OCI-M2 (cell line): ENCODE data around the gene PRRG1.
"Not testable (repeated sequence)": the region's sequence is repeated elsewhere in the genome, so short reads cannot be mapped to it uniquely, and the experiment has no call there.

Experiments
- DNase-seq: peaks from one replicate; lab custom pipeline; 2025; ENCODE audit not compliant: unreplicated experiment; lab: John Stamatoyannopoulos, UW

PRRG1 gene

GRCh38 chrX:37468124-37468739 lies 119.1 kb downstream of the PRRG1 start:
- no peak for DNase-seq

- no peak for DNase-seq
Measured at GRCh38 chrX:37470711-37471110, 121.5 kb downstream of the PRRG1 start.

- no peak for DNase-seq
Measured at GRCh38 chrX:37472836-37473235, 123.7 kb downstream of the PRRG1 start.

- DNase-seq, result no peak
Measured at GRCh38 chrX:37474478-37474877, 125.3 kb downstream of the PRRG1 start.

GRCh38 chrX:37476571-37477170 lies 127.5 kb downstream of the PRRG1 start:
- no peak for DNase-seq

- DNase-seq, result not testable (repeated sequence)
Measured at GRCh38 chrX:37484335-37484734, 135.2 kb downstream of the PRRG1 start.

- no peak for DNase-seq
Measured at GRCh38 chrX:37485429-37485828, 136.3 kb downstream of the PRRG1 start.

- DNase-seq, result no peak
Measured at GRCh38 chrX:37487271-37487670, 138.1 kb downstream of the PRRG1 start.

GRCh38 chrX:37488323-37488722 lies 139.2 kb downstream of the PRRG1 start:
- no peak for DNase-seq

GRCh38 chrX:37491686-37492085 lies 142.5 kb downstream of the PRRG1 start:
- no peak for DNase-seq

- DNase-seq, result not testable (repeated sequence)
Measured at GRCh38 chrX:37495760-37496159, 146.6 kb downstream of the PRRG1 start.

GRCh38 chrX:37497126-37497525 lies 148.0 kb downstream of the PRRG1 start:
- DNase-seq, result not testable (repeated sequence)

- not testable (repeated sequence) for DNase-seq
Measured at GRCh38 chrX:37498323-37498722, 149.2 kb downstream of the PRRG1 start.

- DNase-seq, result not testable (repeated sequence)
Measured at GRCh38 chrX:37499649-37500048, 150.5 kb downstream of the PRRG1 start.

- no peak for DNase-seq
Measured at GRCh38 chrX:37504991-37505390, 155.8 kb downstream of the PRRG1 start.
